NK-92 (cell line): Measurements from ENCODE around the gene CPSF6.

Source experiments
- DNase-seq: peaks from one replicate; lab custom pipeline; 2025; ENCODE audit not compliant: unreplicated experiment; lab: John Stamatoyannopoulos, UW

The CPSF6 gene

DNA sequence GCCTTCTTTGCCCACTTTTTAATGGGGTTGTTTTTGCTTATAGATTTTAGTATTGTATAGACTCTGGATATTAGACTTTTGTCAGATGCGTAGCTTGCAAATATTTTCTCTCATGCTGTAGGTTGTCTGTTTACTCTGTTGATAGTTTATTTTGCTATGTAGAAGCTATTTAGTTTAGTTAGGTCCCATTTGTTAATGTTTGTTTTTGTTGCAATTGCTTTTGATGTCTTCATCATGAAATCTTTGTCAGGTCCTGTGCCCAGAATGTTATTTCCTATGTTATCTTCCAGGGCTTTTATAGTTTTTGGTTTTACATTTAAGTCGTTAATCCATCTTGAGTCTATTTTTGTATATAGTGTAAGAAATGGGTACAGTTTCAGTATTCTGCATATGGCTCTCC lies 78.9 kb downstream of the CPSF6 start:
- DNase-seq = no peak

DNA sequence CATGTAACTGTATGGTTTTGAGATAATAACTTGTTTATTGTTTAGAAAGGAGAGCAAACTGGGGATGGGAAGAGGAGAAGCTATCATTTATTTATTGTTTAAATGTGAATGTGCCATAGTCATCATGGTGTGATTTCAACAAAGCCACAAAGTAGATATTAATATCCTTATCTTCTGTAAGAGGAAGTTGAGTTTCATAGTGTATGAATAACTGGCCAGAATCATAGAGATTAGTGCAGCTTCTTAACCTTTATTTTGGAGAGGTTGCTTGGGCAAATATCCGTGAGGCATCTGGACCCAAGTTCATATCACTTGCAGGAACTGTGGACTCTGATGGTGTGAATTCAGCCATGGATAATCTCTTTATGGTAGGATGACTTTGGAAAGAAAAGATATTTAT lies 82.0 kb downstream of the CPSF6 start:
- no peak for DNase-seq
